Measurements from ENCODE around the gene ADPRHL1.

- TF ChIP-seq CTCF (IDR thresholded peaks at IDR 0.05) (no peak), ZFX (IDR thresholded peaks at IDR 0.05; ENCODE audit: borderline replicate concordance) (no peak)
Observed at GRCh38 chr13:113350938-113351335, 102.4 kb downstream of the ADPRHL1 start.

Measured in 22Rv1 (cell line).